GM04503 (cell line): ENCODE measurements around the gene HELB.

Experiments used
- DNase-seq: peaks from one replicate; pipeline ENCODE4 v3.0.0-alpha.2; 2012; ENCODE audit warnings: low read depth

The HELB gene

GRCh38 chr12:66365718-66366490 is 63.6 kb downstream of the HELB start:
- no peak for DNase-seq

GRCh38 chr12:66367015-66367667 is 64.8 kb downstream of the HELB start:
- no peak for DNase-seq

GRCh38 chr12:66371982-66372381 is 69.7 kb downstream of the HELB start:
- DNase-seq: no peak

GRCh38 chr12:66375560-66375959 is 73.3 kb downstream of the HELB start:
- no peak for DNase-seq

GRCh38 chr12:66379616-66380015 is 77.3 kb downstream of the HELB start:
- DNase-seq: no peak

- DNase-seq: no peak
Observed at GRCh38 chr12:66380769-66381535, 78.7 kb downstream of the HELB start.

GRCh38 chr12:66387117-66387516 is 84.8 kb downstream of the HELB start:
- no peak for DNase-seq
